Cardiac fibroblast (primary cell): ENCODE measurements around the gene PCDHGB7.
"Not testable (repeated sequence)": the region's sequence is repeated elsewhere in the genome, so short reads cannot be mapped to it uniquely, and the experiment has no call there.

Experiments
- DNase-seq, 2 donors: peaks; one replicate each; pipeline versions ENCODE4 v3.0.0 to v3.0.0-alpha.2; 2010; ENCODE audit warnings: low read depth in 2 of 2
- H3K4me3 ChIP-seq, 2 donors: replicated peaks in 1 of 2; 1 replicate in 1 of 2; 2 replicates in 1 of 2; pipeline ENCODE4 v1.5.1; 2011; ENCODE audit warnings: low read depth in 2 of 2, low read length in 2 of 2, mild to moderate bottlenecking in 2 of 2, moderate library complexity in 1 of 2
- CTCF ChIP-seq: IDR thresholded peaks from one replicate; pipeline ENCODE4 v1.5.1; 2011; ENCODE audit warnings: low read depth, mild to moderate bottlenecking, low read length, inconsistent platforms

PCDHGB7 gene

GRCh38 chr5:141389153-141390042 lies 28.1 kb upstream of the PCDHGB7 start:
- no peak for DNase-seq
- no peak for TF ChIP-seq CTCF
- H3K4me3 ChIP-seq: no peak overlapping the region

DNA sequence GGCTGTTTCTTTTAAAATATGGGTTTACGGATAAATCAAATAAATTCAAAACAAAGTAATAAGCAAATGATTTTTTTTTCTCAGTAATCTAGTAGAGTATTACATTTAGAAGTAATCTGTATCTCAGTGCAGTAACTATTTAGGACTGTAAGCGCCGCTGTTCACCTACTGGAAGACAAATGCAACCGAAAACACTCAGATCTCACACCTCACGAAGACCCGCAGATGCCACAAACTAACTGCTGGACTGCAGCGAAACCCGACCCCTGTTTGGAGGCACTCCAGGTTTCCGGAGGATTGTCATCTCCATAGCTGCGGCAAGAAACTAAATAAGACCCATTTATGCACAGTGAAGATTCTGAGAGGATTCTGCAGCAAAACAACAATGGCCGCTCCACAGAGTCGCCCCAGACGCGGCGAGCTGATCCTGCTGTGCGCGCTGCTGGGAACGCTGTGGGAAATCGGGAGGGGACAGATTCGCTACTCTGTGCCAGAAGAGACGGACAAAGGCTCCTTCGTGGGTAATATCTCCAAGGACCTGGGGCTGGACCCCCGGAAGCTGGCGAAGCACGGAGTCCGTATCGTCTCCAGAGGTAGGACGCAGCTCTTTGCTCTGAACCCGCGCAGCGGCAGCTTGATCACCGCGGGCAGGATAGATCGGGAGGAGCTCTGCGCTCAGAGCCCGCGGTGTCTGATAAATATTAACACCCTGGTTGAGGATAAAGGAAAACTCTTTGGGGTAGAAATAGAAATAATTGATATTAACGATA lies 24.9 kb upstream of the PCDHGB7 start, which contains the start of gene PCDHGA8:
Gene PCDHGA8, plus strand, starts transcription at position 205 of the 770 bp plus-strand sequence. Its CDS starts 181 bp downstream, at position 386.
- H3K4me3 ChIP-seq: peak within 1 kb of the TSS; percentile 2 to 14
- no peak for DNase-seq
- TF ChIP-seq CTCF: peak; percentile 12

- no peak for DNase-seq
- no peak for TF ChIP-seq CTCF
- no peak overlapping the region for H3K4me3 ChIP-seq
Measured at GRCh38 chr5:141393267-141393666, 24.2 kb upstream of the PCDHGB7 start.

- not testable (repeated sequence) for DNase-seq, H3K4me3 ChIP-seq
Measured at GRCh38 chr5:141394401-141395187, 22.9 kb upstream of the PCDHGB7 start.

DNA sequence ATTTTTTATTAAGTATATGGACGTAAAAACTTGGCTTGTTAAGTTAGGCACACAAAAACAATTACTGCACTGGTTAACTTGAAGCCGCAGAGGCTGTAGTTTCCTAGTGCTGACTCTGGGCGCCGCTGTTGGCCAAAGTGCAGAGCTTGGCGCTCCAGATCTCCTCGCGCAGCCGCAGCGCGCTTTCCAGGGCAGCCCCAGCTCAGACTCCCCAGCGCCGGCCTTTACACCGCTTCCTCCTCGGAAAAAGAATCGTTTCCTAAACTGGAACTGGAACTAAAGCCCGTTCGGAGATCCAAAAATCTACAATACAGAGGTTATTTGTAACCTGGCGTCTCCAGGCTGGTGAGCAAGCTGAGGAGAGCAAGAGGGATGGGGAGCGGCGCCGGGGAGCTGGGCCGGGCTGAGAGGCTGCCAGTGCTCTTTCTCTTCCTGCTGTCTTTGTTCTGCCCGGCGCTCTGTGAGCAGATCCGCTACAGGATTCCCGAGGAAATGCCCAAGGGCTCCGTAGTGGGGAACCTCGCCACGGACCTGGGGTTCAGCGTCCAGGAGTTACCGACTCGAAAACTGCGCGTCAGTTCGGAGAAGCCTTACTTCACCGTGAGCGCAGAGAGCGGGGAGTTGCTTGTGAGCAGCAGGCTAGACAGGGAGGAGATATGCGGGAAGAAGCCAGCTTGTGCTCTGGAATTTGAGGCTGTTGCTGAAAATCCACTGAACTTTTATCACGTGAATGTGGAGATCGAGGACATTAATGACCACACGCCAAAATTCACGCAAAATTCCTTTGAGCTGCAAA lies 19.5 kb upstream of the PCDHGB7 start, which contains the start of gene PCDHGB5:
Gene PCDHGB5, plus strand, starts transcription at position 192 of the 796 bp plus-strand sequence. Its CDS starts 181 bp downstream, at position 373.
- H3K4me3 ChIP-seq: peak within 1 kb of the TSS; percentile 35 to 46
- peak; percentile 67 for TF ChIP-seq CTCF
- peak; percentile 75 to 77 for DNase-seq

DNA sequence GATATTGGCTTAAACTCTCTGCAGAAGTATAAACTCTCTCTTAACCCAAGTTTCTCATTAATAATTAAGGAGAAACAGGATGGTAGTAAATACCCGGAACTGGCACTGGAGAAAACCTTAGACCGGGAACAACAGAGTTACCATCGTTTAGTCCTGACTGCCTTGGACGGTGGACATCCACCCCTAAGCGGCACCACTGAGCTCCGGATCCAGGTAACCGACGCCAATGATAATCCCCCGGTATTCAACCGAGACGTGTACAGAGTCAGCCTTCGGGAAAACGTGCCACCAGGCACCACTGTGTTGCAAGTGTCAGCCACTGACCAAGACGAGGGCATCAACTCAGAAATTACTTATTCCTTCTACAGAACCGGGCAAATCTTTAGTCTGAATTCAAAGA lies 18.9 kb upstream of the PCDHGB7 start:
- DNase-seq: no peak
- no peak for TF ChIP-seq CTCF
- no peak overlapping the region for H3K4me3 ChIP-seq
